GM19438 (cell line): Measurements from ENCODE around the gene HELZ2.

Experiments used
- ATAC-seq: cut with Tn5 transposase; IDR thresholded peaks from one replicate; pipeline ENCODE4 v1.9.1; 2021; ENCODE audit warnings: low read depth; ENCODE audit not compliant: unreplicated experiment

The HELZ2 gene

DNA sequence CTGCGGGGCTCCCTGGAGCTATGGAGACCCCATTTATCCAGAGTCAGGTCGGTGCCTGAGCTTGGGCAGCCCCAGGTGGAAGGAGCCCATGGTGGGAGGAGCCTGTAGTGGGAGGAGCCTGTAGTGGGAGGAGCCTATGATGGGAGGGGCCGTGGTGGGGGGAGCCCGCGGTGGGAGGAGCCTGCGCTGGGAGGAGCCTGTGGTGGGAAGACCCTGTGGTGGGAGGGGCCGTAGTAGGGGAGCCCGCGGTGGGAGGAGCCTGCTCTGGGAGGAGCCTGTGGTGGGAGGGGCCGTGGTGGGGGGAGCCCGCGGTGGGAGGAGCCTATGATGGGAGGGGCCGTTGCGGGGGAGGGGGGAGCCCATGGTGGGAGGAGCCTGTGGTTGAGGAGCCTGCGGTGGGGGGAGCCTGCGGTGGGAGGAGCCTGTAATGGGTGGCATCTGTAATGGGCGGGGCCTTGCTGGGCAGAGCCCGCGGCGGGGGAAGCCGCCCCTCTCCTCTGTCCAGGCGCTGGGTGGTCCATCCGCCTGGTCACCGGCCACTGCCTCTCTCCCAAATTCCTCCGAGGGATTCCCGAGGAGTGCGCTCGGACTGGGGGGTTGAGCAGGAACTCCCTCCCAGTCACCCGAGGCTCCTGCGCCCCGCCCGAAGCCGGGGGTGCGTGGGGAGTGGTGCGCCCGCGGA is 20.6 kb downstream of the HELZ2 start:
- peak; percentile 29 for ATAC-seq

GRCh38 chr20:63552481-63553249 is 21.4 kb downstream of the HELZ2 start:
- peak; percentile 53 for ATAC-seq

GRCh38 chr20:63551068-63551467 is 23.0 kb downstream of the HELZ2 start:
- no peak for ATAC-seq

DNA sequence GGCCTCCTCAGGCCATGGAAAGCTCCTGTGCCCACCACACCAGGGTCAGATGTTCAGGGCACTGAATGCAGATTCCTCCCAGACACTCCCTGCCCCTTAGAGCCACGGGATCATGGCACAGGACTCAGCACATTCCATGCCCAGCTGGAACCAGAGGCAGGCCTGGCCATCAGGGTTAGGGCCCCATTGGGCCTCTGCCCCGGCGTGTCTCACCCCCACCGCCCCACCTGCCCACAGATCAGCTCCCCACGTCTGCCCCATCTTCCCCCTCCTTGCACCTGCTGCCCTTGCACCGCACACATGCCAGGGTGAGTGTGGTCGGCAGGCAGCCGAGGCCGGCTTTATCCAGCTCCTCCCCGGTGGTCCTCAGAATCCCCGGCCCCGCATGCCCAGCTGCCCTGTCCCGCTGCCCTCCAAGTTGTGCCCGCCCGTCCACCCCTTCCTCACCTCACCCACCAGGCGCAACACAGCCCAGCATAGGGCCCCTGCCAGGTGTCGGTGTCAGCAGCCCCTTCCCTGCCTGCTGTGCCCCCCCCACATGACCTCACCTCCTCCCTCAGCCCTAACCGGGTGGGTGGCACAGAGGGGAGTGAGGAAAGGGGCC is 24.3 kb downstream of the HELZ2 start:
- no peak for ATAC-seq

GRCh38 chr20:63549019-63549418 is 25.0 kb downstream of the HELZ2 start:
- ATAC-seq, result no peak

DNA sequence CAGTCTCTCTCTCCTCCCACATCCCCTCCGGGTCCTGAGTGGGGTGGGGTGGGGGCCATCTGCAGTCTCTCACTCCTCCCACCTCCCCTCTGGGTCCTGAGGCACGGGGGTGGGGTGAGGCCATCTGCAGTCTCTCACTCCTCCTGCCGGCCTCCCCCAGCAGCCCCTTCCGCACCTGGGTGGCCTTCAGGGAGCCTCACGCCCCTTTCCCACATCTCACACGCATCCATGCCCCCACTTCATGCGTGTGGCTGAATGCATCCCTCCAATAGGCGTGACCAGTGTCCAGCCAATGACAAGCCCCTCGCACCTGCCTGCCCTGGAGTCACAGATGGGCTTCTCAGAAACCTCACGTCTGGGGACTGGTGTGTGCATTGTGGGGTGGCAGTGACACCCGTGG is 25.5 kb downstream of the HELZ2 start:
- ATAC-seq, result no peak

DNA sequence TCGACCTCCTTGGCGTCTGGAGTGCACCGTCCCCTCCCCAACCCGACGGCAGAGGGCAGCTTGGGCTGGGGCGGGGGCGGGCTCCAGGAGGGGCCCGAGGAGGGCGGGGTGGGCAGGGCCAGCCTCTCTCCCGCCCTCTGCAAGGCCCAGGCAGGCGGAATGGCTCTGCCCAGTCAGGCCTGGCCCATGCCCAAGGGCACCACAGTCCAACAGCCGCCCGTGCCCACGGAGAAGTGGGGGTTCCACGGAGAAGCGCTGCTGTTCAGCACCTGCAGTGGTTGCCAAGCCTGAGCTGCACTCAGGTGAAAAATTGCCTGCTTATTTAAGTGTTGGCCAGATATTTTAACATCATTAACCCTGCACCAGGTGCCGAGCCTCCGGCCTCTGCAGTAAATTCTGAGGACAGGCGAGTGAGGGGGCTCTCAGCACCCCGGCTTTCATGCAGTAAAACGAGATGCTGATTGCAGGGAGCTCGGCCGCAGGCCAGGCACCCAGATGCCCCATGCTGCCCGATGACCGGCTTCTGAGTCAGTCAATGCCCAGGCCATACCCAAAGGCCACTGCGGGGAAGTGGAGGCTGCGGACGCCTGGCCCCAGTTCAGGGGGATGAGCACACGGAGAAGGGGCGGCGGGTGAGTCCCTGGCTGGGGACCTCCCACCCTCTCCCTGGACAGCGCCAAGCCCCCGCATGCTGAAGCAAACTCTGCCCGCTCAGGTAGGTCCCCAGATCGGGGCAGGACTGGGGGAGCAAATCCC is 26.1 kb downstream of the HELZ2 start, which contains the start of gene SRMS:
Gene SRMS, minus strand, starts transcription at position 25 of the 756 bp plus-strand sequence. CDS start 286 bp downstream, outside the sequence.
- ATAC-seq, result no peak

DNA sequence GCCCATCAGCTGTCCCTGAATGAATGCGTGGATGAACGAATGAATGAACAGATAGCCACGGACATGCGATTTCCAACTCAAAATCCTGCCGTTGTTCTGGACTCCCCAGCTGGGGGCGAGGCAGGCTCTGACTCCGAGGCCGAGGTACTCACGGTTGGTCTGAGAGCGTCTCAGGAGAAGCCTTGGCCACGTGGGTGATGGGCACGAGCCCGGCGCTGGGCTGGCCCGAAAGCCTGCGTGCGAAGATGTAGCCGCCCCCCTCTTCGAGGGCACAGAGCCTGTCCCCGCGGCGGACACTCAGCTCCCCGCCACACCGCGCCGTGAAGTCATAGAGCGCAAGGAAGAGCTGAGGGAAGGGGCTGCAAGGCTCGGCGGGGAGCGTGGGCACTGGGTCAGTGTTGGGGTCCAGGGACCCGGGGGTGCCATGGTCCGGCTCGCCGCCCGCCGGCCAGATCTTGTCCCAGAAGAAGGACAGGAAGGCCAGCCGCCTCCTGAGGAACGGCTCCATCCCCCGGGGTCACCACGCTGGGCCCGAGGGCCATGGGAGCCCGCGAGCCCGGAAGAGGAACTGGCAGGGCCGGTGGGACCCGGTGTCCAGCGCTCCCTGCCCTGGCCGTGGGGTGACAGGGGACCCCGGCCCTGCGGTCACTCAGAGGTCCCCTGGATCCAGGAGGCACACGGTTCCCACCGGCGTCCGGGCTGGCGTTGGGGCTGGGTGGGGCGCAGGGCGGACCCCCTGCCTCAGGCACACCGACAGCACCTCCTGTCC is 26.9 kb downstream of the HELZ2 start:
- no peak for ATAC-seq

DNA sequence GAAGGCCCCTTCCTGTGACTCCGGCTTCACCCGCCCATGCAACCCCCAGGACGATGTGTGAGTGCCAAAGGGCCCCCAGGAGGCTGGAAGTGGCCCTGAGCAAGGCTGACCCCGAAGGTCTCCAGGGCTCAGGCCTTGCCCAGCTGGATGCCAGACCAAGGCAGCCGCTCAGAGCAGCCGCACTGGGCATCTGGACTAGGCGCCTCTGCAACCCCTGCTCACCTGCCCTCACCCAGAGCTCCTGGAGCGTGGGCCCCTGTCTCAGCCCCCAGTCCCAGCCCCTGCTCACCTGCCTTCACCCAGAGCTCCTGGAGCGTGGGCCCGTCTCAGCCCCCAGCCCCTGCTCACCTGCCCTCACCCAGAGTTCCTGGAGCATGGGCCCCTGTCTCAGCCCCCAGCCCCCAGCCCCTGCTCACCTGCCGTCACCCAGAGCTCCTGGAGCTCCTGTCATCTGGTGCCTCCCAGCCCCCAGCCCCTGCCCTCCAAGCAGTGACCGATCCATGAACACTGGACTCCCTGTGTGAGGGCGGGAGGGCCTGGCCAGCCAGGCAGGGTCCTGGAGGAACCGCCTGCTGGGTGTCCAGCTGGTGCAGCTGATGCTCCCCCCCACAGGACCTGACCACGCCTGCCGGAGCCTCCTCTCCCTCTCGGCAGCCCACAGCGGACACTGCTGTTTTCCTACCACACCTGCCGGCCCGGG is 27.6 kb downstream of the HELZ2 start:
- no peak for ATAC-seq

DNA sequence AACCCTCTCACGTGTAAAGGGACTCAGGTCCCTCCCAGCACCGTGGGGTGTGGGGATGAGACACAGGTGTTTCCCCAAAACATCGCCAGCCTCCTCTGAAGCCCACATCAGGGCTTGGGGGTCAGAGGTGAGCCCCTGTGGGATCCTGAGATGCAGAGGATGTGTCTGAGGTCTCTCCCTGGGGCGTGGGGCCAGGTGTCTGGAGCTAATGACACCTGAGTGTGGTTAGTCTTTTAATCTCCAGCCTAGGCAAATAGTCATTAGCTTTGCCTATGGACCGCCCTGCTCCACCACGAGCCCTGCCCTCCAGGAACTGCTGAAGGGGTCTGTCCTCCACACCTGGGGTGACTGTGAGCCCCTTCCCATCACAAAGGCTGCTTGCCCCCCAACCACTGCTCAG is 28.2 kb downstream of the HELZ2 start:
- no peak for ATAC-seq

GRCh38 chr20:63544958-63545516 is 29.0 kb downstream of the HELZ2 start:
- ATAC-seq, result no peak

GRCh38 chr20:63544241-63544957 is 29.6 kb downstream of the HELZ2 start:
- ATAC-seq, result no peak

DNA sequence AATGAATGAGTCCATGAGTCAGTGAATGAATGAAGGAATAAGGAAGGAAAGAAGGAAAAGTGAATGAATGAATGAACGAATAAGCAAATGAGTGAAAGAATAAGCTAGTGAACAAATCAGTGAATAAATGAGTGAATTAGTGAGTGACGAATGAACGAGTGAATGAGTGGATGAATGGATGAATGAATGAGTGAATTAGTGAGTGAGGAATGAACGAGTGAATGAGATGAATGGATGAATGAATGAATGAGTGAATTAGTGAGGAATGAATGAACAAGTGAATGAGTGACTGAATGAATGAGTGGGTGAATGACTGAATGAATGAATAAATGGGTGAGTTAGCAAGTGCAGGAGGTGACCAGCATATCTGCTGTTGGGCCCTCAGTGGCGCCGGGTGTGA is 30.3 kb downstream of the HELZ2 start:
- no peak for ATAC-seq

DNA sequence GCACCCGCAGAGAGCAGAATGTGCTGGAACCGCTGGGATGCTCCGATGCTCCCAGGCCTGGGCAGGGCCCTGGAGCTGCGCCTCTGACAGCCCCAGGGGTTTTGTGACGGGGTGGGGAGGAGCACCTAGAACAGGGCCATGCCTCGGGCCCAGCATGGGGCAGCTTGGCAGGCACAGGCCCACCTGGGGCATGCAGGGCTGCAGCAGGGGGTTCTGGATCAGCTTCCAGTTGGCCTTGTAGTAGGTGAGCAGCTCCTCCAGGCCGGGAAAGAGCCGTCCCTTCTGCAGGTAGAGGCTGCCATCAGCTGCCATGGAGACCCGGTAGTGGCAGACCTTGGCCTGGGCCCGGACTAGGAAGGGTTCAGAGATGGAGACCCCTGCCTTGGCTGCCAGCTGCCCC is 30.9 kb downstream of the HELZ2 start:
- no peak for ATAC-seq

GRCh38 chr20:63542696-63543095 is 31.3 kb downstream of the HELZ2 start:
- no peak for ATAC-seq

GRCh38 chr20:63542031-63542559 is 31.9 kb downstream of the HELZ2 start:
- no peak for ATAC-seq

DNA sequence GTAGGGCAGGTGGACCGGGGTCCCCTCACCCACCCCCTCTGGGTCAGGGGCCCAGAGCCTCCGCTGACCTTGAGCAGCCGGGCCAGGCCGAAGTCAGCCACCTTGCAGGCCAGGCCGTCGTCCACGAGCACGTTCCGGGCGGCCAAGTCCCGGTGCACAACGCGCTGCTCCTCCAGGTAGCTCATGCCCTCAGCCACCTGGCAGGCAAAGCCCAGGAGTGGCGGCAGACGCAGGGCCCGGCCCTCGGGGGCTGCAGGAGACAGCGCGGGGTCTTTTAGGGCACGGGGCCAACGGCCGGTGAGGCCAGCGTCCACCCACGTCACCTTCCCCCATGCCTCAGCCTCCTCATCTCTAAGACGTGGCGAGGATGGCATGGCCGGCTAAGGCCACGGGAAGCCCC is 32.7 kb downstream of the HELZ2 start:
- ATAC-seq, result no peak

DNA sequence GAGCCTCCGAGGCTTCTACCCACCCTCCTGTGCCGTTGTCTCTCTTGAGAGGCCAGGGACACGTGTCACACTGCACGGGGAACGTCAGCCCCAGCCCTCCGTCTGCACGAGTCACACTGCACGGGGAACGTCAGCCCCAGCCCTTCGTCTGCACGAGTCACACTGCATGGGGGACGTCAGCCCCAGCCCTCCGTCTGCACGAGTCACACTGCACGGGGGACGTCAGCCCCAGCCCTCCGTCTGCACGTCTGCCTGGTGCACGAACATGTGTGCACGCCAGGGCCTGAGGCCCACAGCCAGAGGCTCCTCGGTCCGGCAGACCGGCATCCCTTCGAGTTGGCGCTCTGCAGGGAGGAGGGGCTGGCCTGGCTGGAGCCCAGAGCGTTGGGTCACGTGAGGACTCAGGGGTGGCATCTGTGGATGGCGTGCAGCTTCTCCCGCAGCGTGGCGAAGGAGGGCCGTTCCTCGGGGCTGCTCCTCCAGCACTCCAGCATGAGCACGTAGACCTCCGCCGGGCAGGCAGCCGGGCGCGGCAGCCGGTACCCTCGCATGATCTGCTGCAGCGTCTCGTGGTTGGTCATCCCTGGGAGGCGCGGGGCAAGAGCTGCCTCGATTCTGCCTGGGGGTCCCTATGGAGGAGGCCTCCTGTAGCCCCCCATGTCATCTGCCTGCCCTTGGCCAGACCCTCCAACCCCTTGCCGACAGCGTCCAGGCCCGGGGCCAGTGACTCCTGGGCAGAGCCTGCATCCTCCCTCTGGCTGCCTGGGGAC is 33.4 kb downstream of the HELZ2 start:
- ATAC-seq, result no peak
